Activated naive CD4-positive, alpha-beta T cell treated with anti-CD3 and anti-CD28 coated beads, Interleukin-2, amount 10 ng/mL, durations not matched to agents 5 hours and 36 hours (primary cell): ENCODE measurements around the gene ADNP2. TPM values are rescaled to one million over a fixed set of nuclear protein-coding genes. Genes with fewer than 3 reads are reported as not detected.

ENCODE experiments used
- total RNA-seq, 2 experiments: library from RNA; stranded (reverse); gene quantifications; one replicate each; pipeline ENCODE4 v1.2.3, GENCODE V29; 2021

ADNP2 gene, protein sequence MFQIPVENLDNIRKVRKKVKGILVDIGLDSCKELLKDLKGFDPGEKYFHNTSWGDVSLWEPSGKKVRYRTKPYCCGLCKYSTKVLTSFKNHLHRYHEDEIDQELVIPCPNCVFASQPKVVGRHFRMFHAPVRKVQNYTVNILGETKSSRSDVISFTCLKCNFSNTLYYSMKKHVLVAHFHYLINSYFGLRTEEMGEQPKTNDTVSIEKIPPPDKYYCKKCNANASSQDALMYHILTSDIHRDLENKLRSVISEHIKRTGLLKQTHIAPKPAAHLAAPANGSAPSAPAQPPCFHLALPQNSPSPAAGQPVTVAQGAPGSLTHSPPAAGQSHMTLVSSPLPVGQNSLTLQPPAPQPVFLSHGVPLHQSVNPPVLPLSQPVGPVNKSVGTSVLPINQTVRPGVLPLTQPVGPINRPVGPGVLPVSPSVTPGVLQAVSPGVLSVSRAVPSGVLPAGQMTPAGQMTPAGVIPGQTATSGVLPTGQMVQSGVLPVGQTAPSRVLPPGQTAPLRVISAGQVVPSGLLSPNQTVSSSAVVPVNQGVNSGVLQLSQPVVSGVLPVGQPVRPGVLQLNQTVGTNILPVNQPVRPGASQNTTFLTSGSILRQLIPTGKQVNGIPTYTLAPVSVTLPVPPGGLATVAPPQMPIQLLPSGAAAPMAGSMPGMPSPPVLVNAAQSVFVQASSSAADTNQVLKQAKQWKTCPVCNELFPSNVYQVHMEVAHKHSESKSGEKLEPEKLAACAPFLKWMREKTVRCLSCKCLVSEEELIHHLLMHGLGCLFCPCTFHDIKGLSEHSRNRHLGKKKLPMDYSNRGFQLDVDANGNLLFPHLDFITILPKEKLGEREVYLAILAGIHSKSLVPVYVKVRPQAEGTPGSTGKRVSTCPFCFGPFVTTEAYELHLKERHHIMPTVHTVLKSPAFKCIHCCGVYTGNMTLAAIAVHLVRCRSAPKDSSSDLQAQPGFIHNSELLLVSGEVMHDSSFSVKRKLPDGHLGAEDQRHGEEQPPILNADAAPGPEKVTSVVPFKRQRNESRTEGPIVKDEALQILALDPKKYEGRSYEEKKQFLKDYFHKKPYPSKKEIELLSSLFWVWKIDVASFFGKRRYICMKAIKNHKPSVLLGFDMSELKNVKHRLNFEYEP
- total RNA-seq: 10 to 100 TPM; 19.3 to 20.4 TPM

DNA sequence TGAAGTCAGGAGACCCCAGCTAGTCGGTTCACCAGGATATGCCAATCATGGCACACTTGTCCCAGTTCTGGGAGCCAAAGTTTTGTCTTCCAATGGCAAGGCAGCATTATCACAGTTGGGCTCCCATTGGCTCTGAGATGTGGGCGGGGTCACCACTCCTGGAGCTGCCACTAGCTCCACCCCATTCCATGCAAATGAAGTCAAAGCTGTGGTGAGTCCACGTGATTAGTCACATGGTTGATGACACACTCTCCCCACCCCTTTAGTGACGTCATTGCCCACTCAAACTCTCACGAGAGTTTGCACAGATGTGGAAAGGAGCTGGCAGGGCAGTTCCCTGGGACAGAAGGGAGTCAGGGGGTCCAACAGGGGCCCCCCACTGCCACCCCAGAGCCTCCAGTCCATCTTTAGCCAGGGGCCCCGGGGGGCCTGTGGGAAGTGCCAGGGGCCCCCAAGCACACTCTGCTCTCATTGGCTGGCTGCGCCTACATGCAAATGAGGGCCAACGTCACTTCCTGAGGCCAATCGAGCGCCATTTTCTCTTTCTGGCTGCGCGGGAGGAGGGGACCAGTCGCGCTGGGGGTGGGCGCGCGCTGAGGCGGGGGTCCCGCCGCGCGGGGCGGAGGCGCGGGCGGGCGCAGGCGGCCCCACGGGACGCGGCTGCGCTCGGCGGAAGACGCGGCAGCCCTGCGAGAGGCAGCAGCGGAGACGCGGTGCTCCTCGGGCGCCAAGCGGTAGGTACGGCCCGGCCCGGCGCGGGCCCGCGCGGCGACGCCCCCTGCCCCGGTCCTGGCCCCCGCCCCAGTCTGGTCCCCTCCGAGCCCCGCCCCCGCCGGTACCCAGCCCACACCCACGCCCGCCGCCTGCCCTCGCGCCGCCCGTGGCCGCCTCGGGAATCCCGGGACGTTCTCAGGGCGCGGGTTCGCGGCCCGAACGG lies at the start of gene ADNP2:
Gene ADNP2, plus strand, starts transcription at position 524 of the 937 bp plus-strand sequence. CDS start 8,281 bp downstream, outside the sequence.

Other genes with a start within 250 kb of the ADNP2 start
- 10 to 100 TPM; 31.3 to 32.4 TPM for gene SLC66A2, start 157.6 kb upstream of the ADNP2 start, total RNA-seq
- gene HSBP1L1, start 144.6 kb upstream of the ADNP2 start, total RNA-seq: 10 to 100 TPM; 18.3 to 18.6 TPM
- gene TXNL4A, start 120.7 kb upstream of the ADNP2 start, total RNA-seq: 100 to 1,000 TPM; 110 to 118 TPM
- gene RBFA, start 74.8 kb upstream of the ADNP2 start, total RNA-seq: 10 to 100 TPM; 21.1 to 22.4 TPM
- under 1 TPM; 0.40 to 0.46 TPM for gene PARD6G, start 138.3 kb downstream of the ADNP2 start, total RNA-seq